Endometrial microvascular endothelial cells (primary cell): ENCODE results near the gene RBCK1. TPM values are rescaled to one million over a fixed set of nuclear protein-coding genes. Genes with fewer than 3 reads are reported as not detected.
"Not testable (repeated sequence)": the region's sequence is repeated elsewhere in the genome, so short reads cannot be mapped to it uniquely, and the experiment has no call there.

ENCODE experiments used
- in situ Hi-C: cut with HindIII; loops from 2 replicates; pipeline ENCODE4 v1.10.0; 2017; ENCODE audit warnings: low sequenced_read_pairs, low pct_unique_long_range_greater_than_20kb; ENCODE audit errors: inconsistent ontology term
- total RNA-seq: library from RNA; depleted of rRNA; stranded (reverse); fragments of >200 nt; gene quantifications from one replicate; pipeline ENCODE4 v1.2.3, GENCODE V29; 2015; ENCODE audit errors: inconsistent ontology term

Gene RBCK1
- 104 TPM for total RNA-seq

GRCh38 chr20:407953-408842 lies at the start of gene RBCK1:
TSS of gene RBCK1 (plus strand) at chr20:408299. CDS start at chr20:408758, 459 bp downstream.
- in situ Hi-C loops, result no loop called here

GRCh38 chr20:358891-359555 lies 49.1 kb upstream of the RBCK1 start:
- in situ Hi-C loops, result no loop called here

GRCh38 chr20:361561-361960 lies 46.5 kb upstream of the RBCK1 start:
- in situ Hi-C loops, result no loop called here

DNA sequence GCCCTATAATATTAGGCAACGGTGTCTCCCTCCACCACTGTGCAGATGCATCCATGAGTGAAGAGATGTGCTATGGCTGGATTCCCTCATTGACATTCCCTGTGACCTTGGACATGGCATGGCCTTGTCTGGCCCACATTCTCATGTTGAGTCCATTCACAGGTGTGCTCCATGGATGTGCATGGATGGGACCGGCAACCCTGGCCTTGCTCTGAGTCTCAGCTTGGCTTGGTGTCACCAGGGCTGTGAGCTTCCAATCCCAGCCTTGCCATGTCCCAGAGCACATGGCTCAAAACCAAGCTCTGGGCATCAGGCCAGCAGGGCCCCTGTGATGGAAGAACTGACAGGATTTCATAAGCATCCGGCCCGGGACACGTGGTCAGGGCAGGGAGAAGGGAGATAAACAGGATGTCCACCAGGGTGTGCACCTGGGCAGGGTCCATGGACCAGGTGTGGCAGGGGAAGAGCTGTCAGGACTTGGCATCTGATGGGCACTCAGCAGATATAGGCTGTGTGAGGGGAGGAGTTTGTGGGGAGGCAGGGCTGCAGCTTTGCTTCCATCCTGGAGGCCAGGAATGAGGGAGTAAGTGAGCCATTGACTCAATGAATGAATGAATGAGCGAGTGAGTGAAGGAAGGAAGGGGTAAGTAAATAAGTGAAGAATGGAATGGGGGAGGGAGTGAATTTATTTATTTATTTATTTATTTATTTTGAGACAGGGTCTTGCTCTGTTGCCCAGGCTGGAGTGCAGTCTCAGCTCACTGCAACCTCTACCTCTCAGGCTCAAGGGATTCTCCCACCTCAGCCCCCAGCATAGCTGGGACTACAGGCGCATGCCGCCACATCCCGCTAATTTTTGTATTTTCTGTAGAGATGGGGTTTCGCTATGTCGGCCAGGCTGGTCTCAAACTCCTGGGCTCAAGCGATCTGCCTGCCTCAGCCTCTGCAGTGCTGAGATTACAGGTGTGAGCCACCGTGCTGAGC lies 45.5 kb upstream of the RBCK1 start:
- in situ Hi-C loops, result no loop called here

- in situ Hi-C loops, result no loop called here
These were observed 44.6 kb upstream of the RBCK1 start for GRCh38 chr20:363319-364078.

DNA sequence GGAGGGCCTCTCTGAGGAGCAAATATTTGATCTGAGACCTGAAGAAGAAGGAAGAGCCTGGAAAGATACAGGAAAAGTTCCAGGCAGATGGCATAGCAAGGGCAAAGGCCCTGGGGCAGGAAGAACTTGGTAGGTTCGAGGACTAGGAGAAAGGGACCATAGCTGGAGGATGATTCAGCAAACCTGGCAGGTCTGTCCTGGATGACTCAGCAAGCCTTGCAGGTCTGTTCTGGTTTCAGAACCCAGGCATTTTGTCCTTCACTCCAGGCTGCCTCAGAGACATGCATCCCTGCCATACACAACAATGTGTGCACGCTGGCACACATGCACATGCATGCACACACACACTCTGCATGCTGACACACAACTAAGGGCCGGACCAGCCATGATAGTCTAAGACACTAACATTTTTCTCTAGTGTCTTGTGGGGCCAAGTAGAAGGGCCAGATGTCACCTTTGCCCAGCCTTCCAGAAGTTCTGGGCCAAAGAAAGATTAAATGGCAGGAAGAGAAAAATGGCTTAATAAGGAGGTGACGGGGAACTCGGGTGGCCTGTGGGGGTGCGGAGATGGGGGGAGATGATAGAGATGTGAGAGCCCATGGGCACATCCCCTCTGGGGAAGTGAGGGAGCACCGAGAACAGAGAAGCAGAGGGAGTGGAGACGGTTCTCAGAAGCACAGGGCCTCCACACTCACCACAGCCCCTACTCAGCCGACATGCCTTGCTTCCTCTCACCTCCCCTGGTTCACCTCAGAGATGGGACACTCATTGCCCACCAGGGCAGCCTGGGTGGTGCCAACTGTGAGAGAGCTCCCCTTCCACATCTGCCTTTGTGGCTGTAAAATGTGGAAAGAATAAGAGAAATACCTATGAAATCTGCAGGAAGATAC lies 42.9 kb upstream of the RBCK1 start:
- in situ Hi-C loops, result no loop called here

GRCh38 chr20:366041-366718 lies 41.9 kb upstream of the RBCK1 start:
- in situ Hi-C loops, result no loop called here

GRCh38 chr20:366719-367485 lies 41.2 kb upstream of the RBCK1 start:
- in situ Hi-C loops, result no loop called here

GRCh38 chr20:367486-367887 lies 40.6 kb upstream of the RBCK1 start:
- in situ Hi-C loops, result no loop called here

DNA sequence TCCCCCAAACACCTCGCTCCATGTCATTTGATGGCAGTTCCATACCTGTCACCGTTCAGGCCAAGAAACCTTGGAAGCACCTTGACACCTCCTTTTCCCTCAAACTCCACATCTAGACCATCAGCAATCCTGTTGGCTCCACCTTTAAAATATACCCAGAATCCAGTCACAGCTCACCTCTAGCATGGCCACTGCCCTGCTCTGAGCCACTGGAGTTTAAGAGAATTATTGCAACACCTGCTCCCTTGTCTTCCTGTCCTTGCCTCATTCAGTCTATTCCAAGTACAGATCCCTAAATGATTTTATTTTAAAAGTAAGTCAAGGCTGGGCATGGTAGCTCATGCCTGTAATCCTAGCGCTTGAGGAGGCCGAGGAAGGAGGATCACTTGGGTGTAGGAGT lies 39.2 kb upstream of the RBCK1 start:
- in situ Hi-C loops, result no loop called here

- in situ Hi-C loops, result no loop called here
These were observed 37.9 kb upstream of the RBCK1 start for GRCh38 chr20:370151-370600.

- in situ Hi-C loops, result no loop called here
These were observed 36.9 kb upstream of the RBCK1 start for GRCh38 chr20:370977-371754.

DNA sequence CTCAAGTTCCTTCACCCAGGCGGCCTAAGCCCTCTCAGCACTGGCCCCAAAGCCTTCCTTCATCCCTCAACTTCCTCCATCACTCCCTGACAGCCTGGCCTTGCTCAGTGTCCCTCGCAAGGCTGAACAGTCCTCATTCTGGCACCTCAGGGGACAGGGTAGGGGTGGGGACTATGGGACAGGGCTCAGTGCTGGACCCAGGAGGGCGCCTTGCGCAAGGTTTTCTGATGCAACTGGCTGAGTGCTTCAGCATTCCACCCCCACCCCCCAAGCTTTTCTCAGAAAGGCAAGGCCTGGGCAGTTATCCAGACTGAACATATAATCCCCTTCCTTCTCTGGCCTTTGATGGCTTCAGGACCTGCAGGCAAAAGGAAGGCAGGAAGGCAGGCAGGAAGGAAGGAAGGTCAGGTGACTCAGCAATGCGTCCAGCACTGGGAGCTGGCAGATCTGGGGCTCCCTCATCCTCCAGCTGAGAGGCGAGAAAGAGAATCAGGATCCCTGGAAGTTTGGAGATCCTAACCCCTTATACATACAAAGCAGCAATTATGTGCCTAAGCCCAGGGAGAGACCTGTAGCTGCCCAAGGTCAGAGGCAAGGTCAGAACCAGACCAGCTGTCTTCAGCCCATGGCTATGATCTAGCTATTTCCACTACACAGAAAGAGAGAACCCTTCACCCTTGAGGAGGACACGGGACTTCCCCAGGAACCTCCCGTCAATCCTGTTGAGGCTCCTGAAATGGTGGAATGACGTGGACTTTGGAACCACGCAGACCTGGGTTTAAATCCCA lies 36.1 kb upstream of the RBCK1 start:
- in situ Hi-C loops, result no loop called here

DNA sequence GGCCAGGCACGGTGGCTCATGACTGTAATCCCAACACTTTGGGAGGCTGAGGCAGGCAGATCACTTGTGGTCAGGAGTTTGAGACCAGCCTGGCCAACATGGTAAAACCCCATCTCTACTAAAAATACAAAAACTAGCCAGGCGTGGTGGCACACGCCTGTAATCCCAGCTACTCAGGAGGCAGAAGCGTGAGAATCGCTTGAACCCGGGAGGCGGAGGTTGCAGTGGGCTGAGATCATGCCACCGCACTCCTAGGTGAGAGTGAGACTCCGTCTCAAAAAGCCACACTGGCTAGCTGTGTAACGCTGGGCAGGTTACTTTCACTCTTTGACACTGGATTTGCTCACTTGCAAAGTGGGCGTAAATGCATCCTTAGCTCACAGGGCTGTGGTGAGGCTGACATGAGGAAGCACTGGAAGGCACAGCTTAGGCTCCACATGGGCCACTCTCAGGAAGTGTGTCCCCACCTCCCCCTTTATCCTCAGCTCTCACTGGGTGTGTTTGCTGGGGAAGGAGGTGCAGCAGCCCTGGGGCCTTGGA lies 35.5 kb upstream of the RBCK1 start:
- in situ Hi-C loops, result not testable (repeated sequence)
